Liver (tissue), 2 donors: ENCODE data around the gene SLC45A1.

ENCODE experiments used
- TF ChIP-seq, protein P1 (sequence below): fragments of 150-350 bp; IDR thresholded peaks from 2 replicates; pipeline ENCODE4 v1.5.1; 2017; ENCODE audit warnings: improper control_type of control experiment, low read depth, low read length; ENCODE audit not compliant: missing input control
- TF ChIP-seq, protein P2 (sequence below): IDR thresholded peaks from 2 replicates; pipeline ENCODE4 v1.6.1; 2016; ENCODE audit warnings: antibody characterized with exemption
- donor health status: healthy.

DNA sequence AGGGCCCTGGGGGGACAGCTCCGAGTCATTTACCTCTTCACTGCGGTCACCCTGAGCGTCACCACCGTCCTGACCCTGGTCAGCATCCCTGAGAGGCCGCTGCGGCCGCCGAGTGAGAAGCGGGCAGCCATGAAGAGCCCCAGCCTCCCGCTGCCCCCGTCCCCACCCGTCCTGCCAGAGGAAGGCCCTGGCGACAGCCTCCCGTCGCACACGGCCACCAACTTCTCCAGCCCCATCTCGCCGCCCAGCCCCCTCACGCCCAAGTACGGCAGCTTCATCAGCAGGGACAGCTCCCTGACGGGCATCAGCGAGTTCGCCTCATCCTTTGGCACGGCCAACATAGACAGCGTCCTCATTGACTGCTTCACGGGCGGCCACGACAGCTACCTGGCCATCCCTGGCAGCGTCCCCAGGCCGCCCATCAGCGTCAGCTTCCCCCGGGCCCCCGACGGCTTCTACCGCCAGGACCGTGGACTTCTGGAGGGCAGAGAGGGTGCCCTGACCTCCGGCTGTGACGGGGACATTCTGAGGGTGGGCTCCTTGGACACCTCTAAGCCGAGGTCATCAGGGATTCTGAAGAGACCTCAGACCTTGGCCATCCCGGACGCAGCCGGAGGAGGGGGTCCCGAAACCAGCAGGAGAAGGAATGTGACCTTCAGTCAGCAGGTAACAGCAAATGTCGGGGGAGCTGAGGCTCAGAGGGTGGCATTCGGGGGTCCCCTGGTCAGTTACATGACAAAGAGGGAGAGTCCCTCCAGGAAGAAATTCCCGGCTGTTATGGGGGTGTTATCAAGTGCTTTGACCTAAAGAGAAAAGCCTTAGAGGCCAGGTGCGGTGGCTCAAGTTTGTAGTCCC lies 12.6 kb downstream of the SLC45A1 start:
- TF ChIP-seq, protein P1, sequence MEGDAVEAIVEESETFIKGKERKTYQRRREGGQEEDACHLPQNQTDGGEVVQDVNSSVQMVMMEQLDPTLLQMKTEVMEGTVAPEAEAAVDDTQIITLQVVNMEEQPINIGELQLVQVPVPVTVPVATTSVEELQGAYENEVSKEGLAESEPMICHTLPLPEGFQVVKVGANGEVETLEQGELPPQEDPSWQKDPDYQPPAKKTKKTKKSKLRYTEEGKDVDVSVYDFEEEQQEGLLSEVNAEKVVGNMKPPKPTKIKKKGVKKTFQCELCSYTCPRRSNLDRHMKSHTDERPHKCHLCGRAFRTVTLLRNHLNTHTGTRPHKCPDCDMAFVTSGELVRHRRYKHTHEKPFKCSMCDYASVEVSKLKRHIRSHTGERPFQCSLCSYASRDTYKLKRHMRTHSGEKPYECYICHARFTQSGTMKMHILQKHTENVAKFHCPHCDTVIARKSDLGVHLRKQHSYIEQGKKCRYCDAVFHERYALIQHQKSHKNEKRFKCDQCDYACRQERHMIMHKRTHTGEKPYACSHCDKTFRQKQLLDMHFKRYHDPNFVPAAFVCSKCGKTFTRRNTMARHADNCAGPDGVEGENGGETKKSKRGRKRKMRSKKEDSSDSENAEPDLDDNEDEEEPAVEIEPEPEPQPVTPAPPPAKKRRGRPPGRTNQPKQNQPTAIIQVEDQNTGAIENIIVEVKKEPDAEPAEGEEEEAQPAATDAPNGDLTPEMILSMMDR: no peak
- TF ChIP-seq, protein P2, sequence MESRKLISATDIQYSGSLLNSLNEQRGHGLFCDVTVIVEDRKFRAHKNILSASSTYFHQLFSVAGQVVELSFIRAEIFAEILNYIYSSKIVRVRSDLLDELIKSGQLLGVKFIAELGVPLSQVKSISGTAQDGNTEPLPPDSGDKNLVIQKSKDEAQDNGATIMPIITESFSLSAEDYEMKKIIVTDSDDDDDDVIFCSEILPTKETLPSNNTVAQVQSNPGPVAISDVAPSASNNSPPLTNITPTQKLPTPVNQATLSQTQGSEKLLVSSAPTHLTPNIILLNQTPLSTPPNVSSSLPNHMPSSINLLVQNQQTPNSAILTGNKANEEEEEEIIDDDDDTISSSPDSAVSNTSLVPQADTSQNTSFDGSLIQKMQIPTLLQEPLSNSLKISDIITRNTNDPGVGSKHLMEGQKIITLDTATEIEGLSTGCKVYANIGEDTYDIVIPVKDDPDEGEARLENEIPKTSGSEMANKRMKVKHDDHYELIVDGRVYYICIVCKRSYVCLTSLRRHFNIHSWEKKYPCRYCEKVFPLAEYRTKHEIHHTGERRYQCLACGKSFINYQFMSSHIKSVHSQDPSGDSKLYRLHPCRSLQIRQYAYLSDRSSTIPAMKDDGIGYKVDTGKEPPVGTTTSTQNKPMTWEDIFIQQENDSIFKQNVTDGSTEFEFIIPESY: no peak
